NCI-H1092 treated with DMSO at 0.1 percent for 48 hours (cell line): ENCODE data around the gene MAD2L2.

Source experiments
- DNase-seq: peaks from one replicate; lab custom pipeline; 2025; lab: John Stamatoyannopoulos, UW

MAD2L2 gene

DNA sequence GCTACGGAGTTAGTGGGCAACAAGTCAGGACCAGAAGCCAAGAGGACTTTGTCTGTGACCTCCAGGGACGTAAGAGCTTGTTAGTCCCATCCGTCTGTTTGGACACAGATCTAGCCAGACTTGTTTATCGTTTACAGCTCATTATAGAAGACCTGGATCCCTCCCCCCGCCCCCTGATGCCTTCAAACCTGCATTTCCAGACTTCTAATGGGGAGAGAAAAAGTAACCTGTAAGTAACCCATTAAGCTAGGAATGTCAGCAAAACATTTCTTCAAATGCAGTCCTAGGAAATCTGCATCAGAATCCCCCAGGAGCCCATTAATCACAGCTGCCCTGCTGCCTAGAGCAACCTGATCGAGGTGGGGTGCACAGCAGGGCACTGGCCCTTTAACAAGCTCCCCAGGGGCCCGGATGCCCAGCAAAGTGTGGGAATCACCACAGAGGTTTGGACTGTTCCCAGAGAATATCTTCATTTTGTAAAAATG lies 1.4 kb upstream of the MAD2L2 start:
- no peak for DNase-seq

GRCh38 chr1:11680270-11681070 lies 478 bp downstream of the MAD2L2 start:
- DNase-seq, result peak; percentile 51

DNA sequence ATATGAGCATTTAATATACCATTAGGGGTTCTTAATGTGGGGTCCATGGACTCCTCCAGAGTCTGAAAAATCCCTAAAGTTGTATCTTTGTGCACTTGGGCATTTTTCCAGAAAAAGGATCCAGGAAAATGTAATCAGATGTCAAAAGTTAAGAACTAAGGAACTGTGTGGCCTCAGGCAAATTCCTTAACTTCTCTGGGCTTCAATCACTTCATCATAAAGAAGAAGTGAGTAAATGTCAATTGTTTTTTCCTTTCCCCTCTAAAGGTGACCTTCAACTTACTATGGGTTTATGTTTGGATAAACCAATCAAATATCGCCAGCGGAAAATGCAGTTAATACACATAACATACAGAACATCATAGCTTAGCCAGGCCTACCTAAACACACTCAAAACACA lies 2.5 kb downstream of the MAD2L2 start:
- no peak for DNase-seq

- DNase-seq, result no peak
These were observed 4.4 kb downstream of the MAD2L2 start for GRCh38 chr1:11676386-11677103.

- no peak for DNase-seq
These were observed 5.6 kb downstream of the MAD2L2 start for GRCh38 chr1:11675325-11675724.

GRCh38 chr1:11674488-11674887 lies 6.5 kb downstream of the MAD2L2 start:
- DNase-seq, result no peak

DNA sequence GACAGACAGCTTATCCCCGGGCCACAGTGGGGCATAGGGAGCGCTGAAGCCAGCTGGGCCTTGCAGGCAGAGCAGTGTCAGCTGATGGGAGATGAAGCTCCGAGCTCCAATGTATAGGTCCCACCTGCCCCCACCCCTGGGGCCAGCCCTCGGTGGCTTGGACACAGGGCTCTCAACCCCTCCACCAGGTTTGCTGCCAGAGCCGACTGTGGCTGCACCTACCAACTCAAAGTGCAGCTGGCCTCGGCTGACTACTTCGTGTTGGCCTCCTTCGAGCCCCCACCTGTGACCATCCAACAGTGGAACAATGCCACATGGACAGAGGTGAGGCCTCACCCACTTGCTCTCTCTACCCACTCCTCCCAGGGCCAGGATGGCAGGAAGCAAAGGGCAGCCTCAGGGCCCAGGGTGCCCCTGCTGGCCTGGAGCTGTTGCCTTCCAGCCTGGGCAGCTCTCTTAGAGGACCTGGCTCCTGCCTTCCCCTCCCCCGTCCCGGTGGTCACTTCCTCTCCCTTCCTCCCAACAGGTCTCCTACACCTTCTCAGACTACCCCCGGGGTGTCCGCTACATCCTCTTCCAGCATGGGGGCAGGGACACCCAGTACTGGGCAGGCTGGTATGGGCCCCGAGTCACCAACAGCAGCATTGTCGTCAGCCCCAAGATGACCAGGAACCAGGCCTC lies 7.7 kb downstream of the MAD2L2 start:
- DNase-seq, result no peak

- DNase-seq, result no peak
These were observed 9.2 kb downstream of the MAD2L2 start for GRCh38 chr1:11671544-11672286.

DNA sequence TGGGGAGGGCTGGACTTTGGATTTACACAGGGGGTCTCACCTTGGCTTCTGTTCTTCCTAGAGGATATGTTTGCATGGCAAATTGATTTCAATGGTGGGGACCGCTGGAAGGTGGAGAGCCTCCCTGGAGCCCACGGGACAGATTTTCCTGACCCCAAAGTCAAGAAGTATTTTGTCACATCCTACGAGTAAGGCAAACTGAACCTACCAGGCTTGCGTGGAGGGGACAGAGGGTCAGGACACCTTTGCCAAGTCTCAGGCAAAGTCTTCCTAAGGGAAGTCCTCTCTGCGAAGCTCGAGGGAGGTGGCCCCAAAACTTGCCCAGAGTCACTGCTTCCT lies 9.8 kb downstream of the MAD2L2 start:
- no peak for DNase-seq

DNA sequence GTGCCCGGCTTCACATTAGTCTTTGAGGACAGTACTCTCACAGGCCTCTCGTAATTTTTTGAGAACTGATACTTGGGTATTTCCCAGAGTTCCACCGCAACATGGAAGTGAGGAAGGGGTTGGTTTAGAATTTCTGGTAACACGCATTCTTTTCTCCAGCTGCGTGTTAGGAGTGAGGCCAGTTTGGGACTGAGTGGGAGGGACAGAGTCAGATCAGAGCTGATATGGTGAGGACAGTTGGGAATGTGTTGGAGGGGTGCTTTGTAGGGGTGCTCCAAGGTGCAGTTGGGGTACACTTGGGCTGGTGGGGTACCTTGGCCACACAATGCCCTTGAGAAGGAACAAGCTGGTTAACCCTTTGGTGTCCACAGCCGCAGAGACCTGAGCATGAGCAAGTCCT lies 10.2 kb downstream of the MAD2L2 start:
- no peak for DNase-seq

DNA sequence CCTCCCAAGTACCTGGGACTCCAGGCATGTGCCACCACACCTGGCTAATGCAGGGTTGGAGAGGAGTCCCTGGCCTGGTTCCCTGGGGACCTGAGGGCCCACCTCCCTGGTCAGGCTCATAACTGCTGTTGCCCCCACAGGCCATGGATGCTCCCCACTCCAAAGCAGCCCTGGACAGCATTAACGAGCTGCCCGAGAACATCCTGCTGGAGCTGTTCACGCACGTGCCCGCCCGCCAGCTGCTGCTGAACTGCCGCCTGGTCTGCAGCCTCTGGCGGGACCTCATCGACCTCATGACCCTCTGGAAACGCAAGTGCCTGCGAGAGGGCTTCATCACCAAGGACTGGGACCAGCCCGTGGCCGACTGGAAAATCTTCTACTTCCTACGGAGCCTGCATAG lies 12.4 kb downstream of the MAD2L2 start:
- DNase-seq, result no peak

- DNase-seq, result peak; percentile 34
These were observed 16.4 kb downstream of the MAD2L2 start for GRCh38 chr1:11664336-11665065.

DNA sequence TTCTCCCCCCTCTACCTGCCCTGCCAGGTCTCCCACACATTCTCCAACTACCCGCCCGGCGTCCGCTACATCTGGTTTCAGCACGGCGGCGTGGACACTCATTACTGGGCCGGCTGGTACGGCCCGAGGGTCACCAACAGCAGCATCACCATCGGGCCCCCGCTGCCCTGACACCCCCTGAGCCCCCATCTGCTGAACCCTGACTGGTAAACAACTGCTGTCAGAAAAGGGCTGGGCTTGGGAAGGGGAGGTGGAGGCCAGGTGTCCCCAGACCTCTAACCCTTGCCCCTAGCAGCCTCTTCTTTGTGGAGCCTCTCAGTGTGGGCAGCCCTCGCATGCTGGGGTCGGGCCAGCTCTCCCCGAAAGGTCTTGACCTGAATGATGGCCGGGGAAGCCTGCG lies 19.8 kb downstream of the MAD2L2 start:
- no peak for DNase-seq

GRCh38 chr1:11659748-11660147 lies 21.2 kb downstream of the MAD2L2 start:
- no peak for DNase-seq

DNA sequence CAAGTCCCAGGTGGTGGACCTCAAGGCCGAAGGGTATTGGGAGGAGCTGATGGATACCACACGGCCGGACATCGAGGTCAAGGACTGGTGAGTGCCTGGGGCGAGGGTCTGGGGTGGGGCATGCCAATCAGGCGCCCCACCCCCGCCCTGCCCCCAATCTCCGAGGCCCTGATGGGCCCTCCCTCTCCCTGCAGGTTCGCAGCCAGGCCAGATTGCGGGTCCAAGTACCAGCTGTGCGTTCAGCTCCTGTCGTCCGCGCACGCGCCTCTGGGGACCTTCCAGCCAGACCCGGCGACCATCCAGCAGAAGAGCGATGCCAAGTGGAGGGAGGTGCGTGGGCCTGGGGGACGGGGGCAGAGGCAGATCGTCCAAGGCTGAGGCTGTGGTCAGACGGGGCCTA lies 22.4 kb downstream of the MAD2L2 start:
- no peak for DNase-seq

GRCh38 chr1:11657654-11658053 lies 23.3 kb downstream of the MAD2L2 start:
- no peak for DNase-seq

DNA sequence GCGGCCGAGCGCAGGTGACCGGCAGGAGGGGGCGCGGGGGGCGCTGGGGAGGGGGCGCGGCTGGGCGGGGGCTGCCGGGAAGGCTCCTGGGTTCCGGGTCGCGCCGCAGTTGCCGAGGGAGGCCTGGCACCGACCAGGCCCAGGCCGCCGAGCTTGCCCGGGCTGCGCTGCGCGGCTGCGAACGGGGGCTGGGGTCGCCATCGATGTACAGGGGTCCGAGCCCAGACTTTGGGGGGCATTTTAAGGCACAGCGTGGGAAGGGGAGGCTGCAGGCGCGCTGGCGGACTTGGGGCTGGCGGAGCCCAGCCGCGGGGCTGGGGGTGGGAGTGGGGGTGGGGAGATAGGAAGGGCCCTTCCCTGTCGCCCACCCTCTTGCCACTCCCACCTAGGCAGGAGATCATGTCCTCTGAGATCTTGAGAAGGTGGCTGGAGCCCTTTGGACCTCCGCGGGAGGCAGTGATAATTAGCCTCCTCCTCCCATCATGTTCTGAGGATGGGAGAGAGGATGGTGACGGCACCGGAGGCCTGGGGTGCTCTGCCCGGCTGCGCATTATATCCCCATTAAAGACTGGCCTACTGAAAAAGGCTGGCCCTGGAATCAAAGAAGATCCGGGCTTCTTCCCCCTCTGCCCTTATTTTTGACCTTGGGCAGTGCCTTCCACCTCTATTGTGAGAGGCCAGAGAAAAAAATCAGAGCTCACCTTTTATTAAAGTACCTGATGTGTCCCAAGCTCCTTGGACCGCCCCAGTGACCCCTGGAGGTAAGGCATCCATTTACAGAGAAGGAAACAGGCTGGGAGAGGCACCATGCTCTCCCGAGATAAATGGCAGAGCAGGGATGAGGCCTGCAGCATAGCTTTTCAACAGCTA lies 25.8 kb downstream of the MAD2L2 start:
- no peak for DNase-seq

DNA sequence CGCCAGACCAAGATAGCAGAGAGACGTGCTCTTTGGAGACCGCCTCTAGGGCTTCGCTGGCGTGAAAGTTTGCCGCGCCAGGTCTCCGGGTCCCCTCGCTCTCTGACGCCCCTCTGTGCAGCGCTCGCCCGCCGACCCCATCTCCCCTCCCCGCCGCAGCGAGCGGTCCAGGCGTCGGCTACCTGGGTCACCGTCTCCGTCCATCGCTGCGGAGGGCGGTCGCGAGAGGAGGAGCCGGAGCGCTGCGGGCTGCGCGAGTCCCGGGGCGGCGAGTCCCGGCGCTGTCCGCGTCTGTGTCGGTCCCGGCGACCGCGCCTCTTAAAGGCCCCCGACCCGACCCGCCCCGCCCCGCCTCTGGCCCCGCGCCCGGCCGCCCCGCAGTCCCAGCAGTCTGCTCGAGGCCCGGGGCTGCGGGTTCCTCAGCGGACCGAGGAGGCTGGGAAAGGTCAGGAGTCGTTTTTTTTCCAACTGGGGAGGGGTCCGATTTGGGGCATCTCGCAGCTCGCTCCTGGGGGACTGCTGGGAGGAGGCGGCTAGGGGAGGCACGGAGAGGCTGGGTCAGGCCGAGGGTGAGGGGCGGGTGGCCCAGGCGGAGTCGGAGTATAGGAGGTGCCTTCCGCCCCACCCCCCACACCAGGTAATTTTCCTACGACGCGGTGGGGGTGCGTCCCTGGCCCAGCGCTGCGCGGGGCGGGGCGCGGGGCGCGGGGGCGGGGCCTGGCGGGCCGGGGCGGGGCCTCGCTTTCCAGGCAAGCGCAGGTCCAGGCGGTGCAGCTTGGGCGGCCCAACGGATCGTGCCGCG lies 26.6 kb downstream of the MAD2L2 start, which contains the start of the genes FBXO2 and FBXO44:
FBXO2 (minus strand) TSS at position 293 of the 802 bp plus-strand sequence; CDS start at position 204, 89 bp downstream.
FBXO44 (plus strand) TSS at position 741 of the 802 bp plus-strand sequence. CDS start 959 bp downstream, outside the sequence.
- DNase-seq, result no peak

DNA sequence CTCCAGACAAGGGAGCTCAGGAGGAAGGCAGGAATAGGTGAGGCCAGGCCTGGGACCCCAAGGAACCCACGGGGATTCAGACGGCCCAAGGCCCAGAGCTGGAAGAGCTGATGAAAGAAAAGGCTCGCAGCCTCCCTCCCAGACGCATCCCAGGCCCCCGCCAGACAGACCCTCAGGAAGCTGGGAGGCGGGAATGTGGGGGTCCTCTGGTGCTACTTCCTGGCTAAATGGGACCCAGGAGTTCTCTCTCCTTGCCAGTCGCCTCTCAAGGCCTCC lies 27.1 kb downstream of the MAD2L2 start:
- no peak for DNase-seq
